Omental fat pad (tissue), 4 donors: ENCODE measurements around the gene OLIG1. TPM values are rescaled to one million over a fixed set of nuclear protein-coding genes. Genes with fewer than 3 reads are reported as not detected.

Experiments used
- ATAC-seq: fragments of 150-250 bp; one replicate; pipeline ENCODE4 v1.9.1; 2016; ENCODE audit warnings: mild to moderate bottlenecking, moderate library complexity; ENCODE audit not compliant: low FRiP score
- DNase-seq: peaks from one replicate; pipeline ENCODE4 v3.0.0-alpha.2; 2019; ENCODE audit warnings: low spot score
- CTCF ChIP-seq, 3 donors: fragments of 450-650 bp; IDR thresholded peaks; one replicate each; pipeline ENCODE4 v1.5.1; 2016 to 2017; ENCODE audit warnings: antibody characterized with exemption in 3 of 3, mild to moderate bottlenecking in 3 of 3, moderate library complexity in 2 of 3
- total RNA-seq, 4 donors: library from RNA; depleted of rRNA; stranded (reverse); fragments of >200 nt; gene quantifications; one replicate each; pipeline ENCODE4 v1.1.0, GENCODE V29; 2016

OLIG1 gene
- total RNA-seq, 4 donors from 2014 or later, result not detected

DNA sequence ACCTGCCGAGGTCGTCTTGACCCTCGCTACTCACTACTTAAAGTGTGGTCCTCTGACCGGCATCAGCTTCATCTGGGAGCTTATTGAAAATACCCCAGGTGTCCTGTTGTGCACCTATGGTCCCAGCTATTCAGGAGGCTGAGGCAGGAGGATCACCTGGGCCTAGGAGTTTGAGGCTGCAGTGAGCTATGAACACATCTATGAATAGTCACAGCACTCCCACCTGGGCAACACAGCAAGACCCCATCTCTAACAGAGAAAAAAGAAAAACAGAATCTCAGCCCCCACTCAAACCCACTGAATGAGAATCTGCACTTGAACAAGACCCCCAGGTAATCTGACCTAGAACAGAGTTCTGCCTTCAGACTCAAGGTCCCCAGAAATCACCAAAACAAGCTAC lies 8.7 kb upstream of the OLIG1 start:
- no peak for TF ChIP-seq CTCF (IDR thresholded peaks at IDR 0.05)
- DNase-seq, result no peak
- no peak for ATAC-seq

DNA sequence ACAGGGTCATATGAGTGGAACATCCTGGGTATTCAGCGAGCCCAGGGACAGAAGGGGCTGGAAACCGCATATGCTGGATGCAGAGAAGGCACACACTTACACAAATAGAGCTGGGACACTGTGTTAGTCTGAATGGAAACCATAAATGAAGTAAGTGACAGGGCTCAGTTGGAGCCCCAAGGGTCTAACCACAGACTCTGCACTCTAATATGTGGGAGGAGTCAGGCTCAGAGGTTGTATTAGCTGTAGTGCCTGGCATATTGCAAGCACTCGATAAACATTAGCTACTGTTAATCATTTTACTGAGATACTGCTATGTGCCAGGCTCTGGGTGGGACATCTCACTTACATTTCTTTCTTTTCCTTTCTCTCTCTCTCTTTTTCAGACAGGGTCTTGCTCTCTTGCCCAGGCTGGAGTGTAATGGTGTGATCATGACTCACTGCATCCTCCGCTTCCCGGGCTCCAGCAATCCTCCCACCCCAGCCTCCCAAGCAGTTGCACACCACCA lies 6.5 kb upstream of the OLIG1 start:
- DNase-seq, result no peak
- TF ChIP-seq CTCF (IDR thresholded peaks at IDR 0.05), result no peak
- ATAC-seq, result no peak

DNA sequence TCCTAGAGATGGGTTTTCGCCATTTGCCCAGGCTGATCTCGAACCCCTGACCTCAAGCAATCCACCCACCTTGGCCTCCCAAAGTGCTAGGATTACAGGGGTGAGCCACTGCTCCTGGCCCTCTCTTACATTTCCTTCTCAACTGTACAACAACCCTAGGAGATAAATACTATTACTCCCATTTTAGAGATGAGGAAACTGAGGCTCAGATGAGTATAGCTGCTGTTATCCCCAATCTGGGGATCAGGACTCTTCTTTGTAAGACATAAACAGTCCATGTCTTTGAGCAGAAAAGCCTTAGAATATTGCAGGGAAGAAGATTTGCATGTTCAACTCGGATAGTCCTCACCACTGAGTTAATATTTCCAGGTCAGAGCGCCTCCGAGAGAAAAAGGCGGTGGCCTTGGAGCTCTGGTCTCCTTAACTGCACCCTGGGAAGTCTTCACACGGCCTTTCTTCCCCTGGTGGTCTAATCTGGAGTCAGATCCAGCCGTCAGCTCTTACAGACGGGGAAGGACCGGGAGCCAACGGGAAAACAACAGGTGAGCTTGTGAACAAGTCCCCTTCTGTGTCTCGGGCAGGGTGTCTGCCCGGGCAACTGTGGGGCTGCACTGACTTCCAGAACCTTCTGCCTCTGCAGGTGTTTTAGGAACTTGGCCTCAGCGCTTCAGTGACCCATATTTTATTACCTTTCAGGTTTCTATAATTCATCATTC lies 5.9 kb upstream of the OLIG1 start:
- ATAC-seq (no peak), DNase-seq (no peak)
- no peak for TF ChIP-seq CTCF (IDR thresholded peaks at IDR 0.05)

DNA sequence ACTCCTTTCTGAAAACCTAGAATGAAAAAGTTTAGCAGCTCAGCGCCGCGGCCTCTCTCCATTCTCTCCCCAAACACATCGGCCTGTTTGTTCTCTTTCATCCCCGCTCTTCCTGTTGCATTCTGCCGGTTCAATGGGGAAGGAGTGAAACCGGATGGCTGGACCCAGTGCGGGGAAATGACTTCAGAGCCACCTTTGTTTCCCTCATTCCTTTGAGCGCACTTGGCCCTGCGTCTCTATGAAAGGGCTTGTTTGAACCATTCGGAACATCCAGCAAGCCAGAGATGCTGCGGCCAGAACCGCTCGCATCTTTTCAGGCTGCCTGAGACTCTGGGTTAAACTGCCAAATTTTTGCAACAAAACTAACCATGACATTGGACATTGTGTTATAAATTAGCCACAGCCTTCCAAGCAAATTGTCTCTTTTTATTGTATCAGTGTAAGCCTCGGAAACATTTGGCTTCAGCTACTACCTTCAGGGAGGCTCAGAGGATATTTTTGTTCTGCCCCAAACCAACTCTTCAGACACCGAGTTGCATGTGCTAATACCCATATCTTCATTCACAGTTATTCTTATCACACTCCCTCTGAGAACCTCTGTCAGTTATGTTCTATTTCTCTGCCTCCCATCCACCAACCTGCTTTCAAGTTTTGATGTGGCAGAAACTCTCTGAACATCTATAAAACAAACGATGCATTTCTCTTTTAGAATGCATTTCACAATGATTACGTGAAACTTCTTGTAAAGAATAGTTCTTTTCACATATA lies 5.1 kb upstream of the OLIG1 start:
- no peak for DNase-seq
- no peak for ATAC-seq
- no peak for TF ChIP-seq CTCF (IDR thresholded peaks at IDR 0.05)

DNA sequence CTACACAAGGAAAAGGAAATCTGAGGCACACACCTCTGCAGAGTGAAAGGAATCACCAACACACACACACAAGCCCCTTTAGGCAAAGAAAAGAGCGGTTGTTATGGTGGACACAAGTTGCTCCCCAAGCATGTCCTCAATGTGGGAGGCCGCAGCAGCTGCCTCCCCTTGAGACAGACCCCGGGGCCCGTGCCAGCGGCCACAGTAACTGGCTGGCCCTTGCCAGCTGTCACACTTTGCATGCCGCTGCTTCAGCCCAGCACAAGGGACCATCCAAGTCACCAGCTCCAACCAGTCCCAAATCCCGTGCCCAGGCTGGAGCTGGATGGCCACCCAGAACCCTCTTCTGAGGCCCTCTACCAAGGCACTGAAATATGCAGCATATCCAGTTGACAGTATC lies 2.9 kb upstream of the OLIG1 start:
- TF ChIP-seq CTCF (IDR thresholded peaks at IDR 0.05), result no peak
- DNase-seq, result no peak
- ATAC-seq, result no peak

DNA sequence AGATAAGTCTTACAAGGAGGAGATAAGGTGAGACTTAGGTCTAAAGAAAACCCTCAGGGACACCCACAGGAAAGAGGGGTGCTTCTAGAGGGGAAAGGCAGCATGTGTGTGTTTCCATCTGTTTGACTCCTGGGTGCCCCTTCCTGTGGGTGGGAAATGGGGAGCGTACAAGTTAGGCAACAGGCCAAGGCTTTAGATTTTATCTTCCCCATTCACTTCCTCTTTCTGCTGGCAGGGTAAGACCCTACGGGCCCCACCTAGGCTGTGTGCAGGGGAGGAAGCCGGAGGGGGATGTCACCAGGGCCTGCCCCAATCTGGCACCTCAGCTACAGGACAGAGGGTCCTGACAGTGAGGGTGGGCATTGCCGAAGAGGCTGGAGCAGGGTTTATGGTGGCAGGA lies 2.5 kb upstream of the OLIG1 start:
- ATAC-seq (no peak), DNase-seq (no peak)
- TF ChIP-seq CTCF (IDR thresholded peaks at IDR 0.05), result no peak
